Endothelial cell of umbilical vein (primary cell): Measurements from ENCODE around the gene PITPNM2. TPM values are rescaled to one million over a fixed set of nuclear protein-coding genes. Genes with fewer than 3 reads are reported as not detected.
A peak's percentile ranks its signal among the peaks of the same experiment; 100 is the strongest.
"Not testable (repeated sequence)": the region's sequence is repeated elsewhere in the genome, so short reads cannot be mapped to it uniquely, and the experiment has no call there.

Source experiments
- BruUV-seq: library from RNA; stranded (reverse); fragments of 400-500 nt; replicated peaks from 2 replicates; lab custom pipeline; 2021; lab: Mats Ljungman, UMichigan
- CTCF ChIA-PET: fragments of 300-600, 350-600 bp; sonication (Branson Sonifier 250); formaldehyde crosslinking; loops from one replicate; lab custom pipeline; 2021; ENCODE audit warnings: antibody characterized with exemption, inconsistent platforms; lab: Charles Lee
- POLR2A ChIA-PET: fragments of 300-600, 350-600 bp; sonication (Branson Sonifier 250); formaldehyde crosslinking; loops from one replicate; lab custom pipeline; 2021; ENCODE audit warnings: antibody characterized with exemption, inconsistent platforms; lab: Charles Lee
- DNase-seq: peaks from one replicate; pipeline ENCODE4 v3.0.0-alpha.2; 2011; ENCODE audit warnings: low read depth, low spot score
- FAIRE-seq: peaks from 2 replicates; lab custom pipeline; 2011; peaks lifted over from hg19 to GRCh38; lab: Jason Lieb, UNC
- H2AFZ ChIP-seq: 2 replicates; pipeline ENCODE4 v1.6.0; 2012; ENCODE audit warnings: low read depth, low read length, control low read depth, inconsistent platforms
- H3K27ac ChIP-seq: 2 replicates; pipeline ENCODE4 v1.5.1; 2011; ENCODE audit warnings: low read depth, mild to moderate bottlenecking, control low read depth, low read length, moderate library complexity; ENCODE audit not compliant: insufficient read depth
- H3K27me3 ChIP-seq, 2 experiments: 2 replicates each; pipeline versions ENCODE4 v1.6.0 to v1.6.1; 2011; ENCODE audit warnings: low read length in 2 of 2, mixed read lengths in 1 of 2; ENCODE audit not compliant: control insufficient read depth in 2 of 2, insufficient read depth in 2 of 2
- H3K36me3 ChIP-seq, 2 experiments: 2 replicates in 1 of 2; 3 replicates in 1 of 2; pipeline ENCODE4 v1.5.1; 2011; ENCODE audit warnings: low read length in 2 of 2, mild to moderate bottlenecking in 1 of 2, moderate library complexity in 1 of 2; ENCODE audit not compliant: control insufficient read depth in 2 of 2, insufficient read depth in 2 of 2; ENCODE audit errors: extremely low read depth in 1 of 2
- H3K4me1 ChIP-seq: 3 replicates; pipeline ENCODE4 v1.5.1; 2011; ENCODE audit warnings: mild to moderate bottlenecking, low read length; ENCODE audit not compliant: control insufficient read depth, insufficient read depth; ENCODE audit errors: extremely low read depth
- H3K4me2 ChIP-seq: 2 replicates; pipeline ENCODE4 v1.6.1; 2011; ENCODE audit warnings: low read length, control low read depth, mixed read lengths; ENCODE audit not compliant: insufficient read depth
- H3K4me3 ChIP-seq, 3 experiments: fragments of 200-600 bp in 1 of 3; sonication (generic), shearing (Covaris generic) in 1 of 3; replicated peaks in 1 of 3; 2 replicates each; pipeline ENCODE4 v1.5.1; 2011 to 2016; ENCODE audit warnings: control low read depth in 3 of 3, low read length in 3 of 3, mild to moderate bottlenecking in 2 of 3, inconsistent platforms in 1 of 3, low read depth in 1 of 3, moderate library complexity in 1 of 3; ENCODE audit not compliant: insufficient read depth in 1 of 3
- H3K79me2 ChIP-seq: 2 replicates; pipeline ENCODE4 v1.6.0; 2012; ENCODE audit warnings: low read length, inconsistent platforms; ENCODE audit not compliant: control insufficient read depth, insufficient read depth
- H3K9ac ChIP-seq: replicated peaks from 2 replicates; pipeline ENCODE3; 2011; ENCODE audit warnings: low read length, control low read depth; ENCODE audit not compliant: insufficient read depth; ENCODE audit errors: extremely low read depth
- H3K9me1 ChIP-seq: replicated peaks from 3 replicates; pipeline ENCODE4 v1.6.0; 2011; ENCODE audit warnings: mild to moderate bottlenecking, low read length; ENCODE audit not compliant: control insufficient read depth, insufficient read depth; ENCODE audit errors: extremely low read depth
- H3K9me3 ChIP-seq: replicated peaks from 2 replicates; pipeline ENCODE4 v1.5.1; 2012; ENCODE audit warnings: low read length, inconsistent platforms; ENCODE audit not compliant: control insufficient read depth, insufficient read depth
- H4K20me1 ChIP-seq: replicated peaks from 2 replicates; pipeline ENCODE3; 2011; ENCODE audit warnings: mild to moderate bottlenecking, low read length; ENCODE audit not compliant: control insufficient read depth, insufficient read depth; ENCODE audit errors: extremely low read depth
- EZH2 ChIP-seq: IDR thresholded peaks from 2 replicates; pipeline ENCODE4 v1.6.1; 2012; ENCODE audit warnings: borderline replicate concordance, low read depth, mild to moderate bottlenecking, moderate library complexity, low read length, inconsistent platforms; ENCODE audit not compliant: severe bottlenecking
- FOS ChIP-seq: IDR thresholded peaks from 2 replicates; pipeline ENCODE4 v1.6.1; 2011; ENCODE audit warnings: mild to moderate bottlenecking, low read length, moderate library complexity, borderline replicate concordance; ENCODE audit not compliant: insufficient read depth
- GATA2 ChIP-seq: IDR thresholded peaks from 2 replicates; pipeline ENCODE4 v1.7.0; 2011; ENCODE audit warnings: low read depth, mild to moderate bottlenecking, moderate library complexity, mixed read lengths, low read length; ENCODE audit not compliant: insufficient read length, insufficient read depth
- JUN ChIP-seq: IDR thresholded peaks from 2 replicates; pipeline ENCODE4 v1.6.1; 2011; ENCODE audit warnings: borderline replicate concordance, low read depth; ENCODE audit not compliant: insufficient read length, insufficient read depth
- MAX ChIP-seq: IDR thresholded peaks from 2 replicates; pipeline ENCODE4 v1.6.1; 2011; ENCODE audit not compliant: insufficient read depth, insufficient read length
- MYC ChIP-seq: IDR thresholded peaks from one replicate; pipeline ENCODE4 v1.6.1; 2011; ENCODE audit warnings: mild to moderate bottlenecking, low read depth, low read length
- POLR2AphosphoS5 ChIP-seq: IDR thresholded peaks from 2 replicates; pipeline ENCODE4 v1.6.1; 2012; ENCODE audit warnings: low read depth, mild to moderate bottlenecking, control low read depth, low read length, moderate library complexity; ENCODE audit not compliant: insufficient read depth
- dilution Hi-C: fragments of 300-500 bp; cut with MboI; formaldehyde crosslinking; loops from one replicate; pipeline ENCODE4 v1.15.0; 2019; ENCODE audit warnings: low sequenced_read_pairs; ENCODE audit not compliant: extremely low pct_ligation_motif_present
- intact Hi-C: fragments of 100-400 bp; cut with micrococcal nuclease; formaldehyde crosslinking; loops from one replicate; pipeline ENCODE4 v1.10.0; 2022
- polyA plus RNA-seq, 4 experiments: library from polyadenylated mRNA; depleted of rRNA in 3 of 4; stranded (reverse) in 3 of 4; unstranded in 1 of 4; fragments of >200 nt; gene quantifications; 2 replicates each; pipeline versions ENCODE4 v1.2.1 to v1.2.3, GENCODE V29; 2011 to 2012; ENCODE audit warnings: missing spikeins in 1 of 4
- total RNA-seq: library from RNA; stranded (reverse); gene quantifications from 2 replicates; pipeline ENCODE4 v1.2.3, GENCODE V29; 2021

PITPNM2 gene
- total and polyA plus RNA-seq, 2 donors (not counting 3 experiments of a cell fraction or from before 2014, with no cell fraction given): 4.2 to 15.9 TPM

DNA sequence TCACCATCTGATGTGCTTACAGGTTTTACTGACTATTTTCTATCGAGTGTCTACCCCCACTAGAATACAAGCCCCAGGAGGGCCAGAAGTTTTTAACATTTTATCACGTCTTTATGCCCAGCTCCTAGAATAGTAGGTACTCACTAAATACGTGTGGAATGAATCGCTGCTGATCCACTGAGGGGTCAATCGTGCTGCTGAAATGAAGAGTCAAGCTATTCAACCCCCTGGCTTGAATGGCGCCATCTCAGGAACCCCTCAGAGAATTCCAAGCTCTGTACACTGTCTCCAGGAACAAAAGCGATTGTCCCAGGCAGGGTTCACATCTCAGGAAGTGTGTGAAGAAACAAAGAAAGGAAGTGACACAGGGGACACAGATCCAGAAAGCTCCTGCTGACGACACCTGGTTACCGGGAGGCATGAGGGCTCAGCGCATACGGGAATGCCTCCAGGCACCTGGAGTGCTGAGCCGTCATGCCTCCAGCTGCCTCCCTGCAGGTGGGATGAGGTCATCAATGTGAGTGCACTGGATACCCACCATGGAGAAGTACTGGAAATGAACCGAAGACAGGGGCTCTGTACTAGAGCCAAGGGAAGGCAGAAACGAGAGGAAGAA, 45.6 kb downstream of the PITPNM2 start:
- H3K9me1 ChIP-seq: no peaks in the 10 kb centered on the region
- intact Hi-C loops (loop anchor here (2.0 kb wide), 1 partner anchor 45 kb away; the partner anchor contains the start of gene PITPNM2), dilution Hi-C loops (no loop called here)
- peaks cover 29% of the 10 kb centered on the region for H3K4me1 ChIP-seq
- no peaks in the 10 kb centered on the region for H3K79me2 ChIP-seq
- DNase-seq (peak; percentile 70), FAIRE-seq (peak; percentile 93)
- no peaks in the 10 kb centered on the region for H3K9me3 ChIP-seq
- H2AFZ ChIP-seq: no peak overlapping the region
- no peaks in the 10 kb centered on the region for H4K20me1 ChIP-seq
- POLR2A ChIA-PET: no interaction called here
- H3K4me2 ChIP-seq: peak overlapping the region; percentile 10
- H3K27me3 ChIP-seq: no peaks in the 10 kb centered on the region
- CTCF ChIA-PET: interaction anchor here (1.1 to 1.7 kb wide), 8 partner anchors 10 to 133 kb away, joined by 3 to 6 read pairs (median 4); partner anchors contain the start of gene PITPNM2
- no peak for TF ChIP-seq FOS
- peak; percentile 74 for TF ChIP-seq JUN
- TF ChIP-seq EZH2: no peak
- TF ChIP-seq MYC: no peak
- peak; percentile 36 for TF ChIP-seq POLR2AphosphoS5
- BruUV-seq: TSS peak; percentile 65
- H3K27ac ChIP-seq: peak overlapping the region; percentile 84
- no peaks in the 10 kb centered on the region for H3K36me3 ChIP-seq
- peak overlapping the region; percentile 54 for H3K9ac ChIP-seq
- H3K4me3 ChIP-seq: no peak overlapping the region

DNA sequence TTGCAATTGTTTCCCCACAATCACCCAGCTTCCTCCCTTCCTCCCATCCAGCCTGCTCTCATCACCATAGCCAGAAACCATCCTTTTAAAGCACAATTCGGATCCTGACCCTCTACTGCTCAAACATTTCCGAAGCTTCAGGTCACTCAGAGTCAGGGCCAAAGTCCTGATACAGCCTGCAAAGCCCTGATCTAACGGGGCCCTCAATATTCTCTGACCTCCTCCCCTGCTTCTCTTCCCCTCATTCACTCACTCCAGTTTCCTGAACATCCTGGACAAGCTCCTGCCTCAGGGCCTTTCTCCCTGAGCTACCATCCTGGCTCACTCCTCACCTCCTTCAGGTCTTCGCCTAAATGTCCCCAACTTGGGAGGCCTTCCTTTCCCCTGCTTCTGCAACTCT, 46.1 kb downstream of the PITPNM2 start:
- H3K9ac ChIP-seq: peak overlapping the region; percentile 54
- no peak for FAIRE-seq
- intact Hi-C loops: loop anchor here (2.0 kb wide), 1 partner anchor 46 kb away; the partner anchor contains the start of gene PITPNM2
- no peak overlapping the region for H2AFZ ChIP-seq
- BruUV-seq: no TSS peak
- TF ChIP-seq GATA2 (no peak), MAX (no peak)
- dilution Hi-C loops: no loop called here
- H3K36me3 ChIP-seq: no peaks in the 10 kb centered on the region
- POLR2A ChIA-PET: no interaction called here
- peak overlapping the region; percentile 82 for H3K27ac ChIP-seq
- no peak for DNase-seq
- no peaks in the 10 kb centered on the region for H3K79me2 ChIP-seq
- no peaks in the 10 kb centered on the region for H3K27me3 ChIP-seq
- CTCF ChIA-PET: interaction anchor here (1.1 to 1.7 kb wide), 8 partner anchors 9 to 133 kb away, joined by 3 to 6 read pairs (median 4); partner anchors contain the start of gene PITPNM2
- H3K4me1 ChIP-seq: peaks cover 29% of the 10 kb centered on the region
- no peaks in the 10 kb centered on the region for H3K9me1 ChIP-seq
- H3K9me3 ChIP-seq: no peaks in the 10 kb centered on the region
- H3K4me3 ChIP-seq: no peak overlapping the region
- peak overlapping the region; percentile 10 for H3K4me2 ChIP-seq
- H4K20me1 ChIP-seq: no peaks in the 10 kb centered on the region

DNA sequence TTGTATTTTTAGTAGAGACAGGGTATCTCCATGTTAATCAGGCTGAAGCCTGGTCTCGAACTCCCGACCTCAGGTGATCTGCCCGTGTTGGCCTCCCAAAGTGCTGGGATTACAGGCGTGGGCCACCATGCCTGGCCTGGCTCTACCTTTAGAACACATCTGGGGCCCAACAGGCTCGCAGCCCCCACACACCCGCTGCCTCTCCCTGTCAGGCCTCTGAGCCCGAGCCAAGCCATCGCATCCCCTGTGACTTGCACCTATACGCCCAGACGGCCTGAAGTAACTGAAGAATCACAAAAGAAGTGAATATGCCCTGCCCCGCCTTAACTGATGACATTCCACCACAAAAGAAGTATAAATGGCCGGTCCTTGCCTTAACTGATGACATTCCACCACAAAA, 46.8 kb downstream of the PITPNM2 start:
- H3K27me3 ChIP-seq, BruUV-seq, FAIRE-seq, H3K27ac ChIP-seq, H2AFZ ChIP-seq, H3K4me2 ChIP-seq, H4K20me1 ChIP-seq, POLR2A ChIA-PET, dilution Hi-C loops, H3K9me3 ChIP-seq, H3K9ac ChIP-seq, H3K9me1 ChIP-seq, DNase-seq, H3K36me3 ChIP-seq, H3K4me3 ChIP-seq, H3K79me2 ChIP-seq: not testable (repeated sequence)
- intact Hi-C loops: loop anchor here (2.0 kb wide), 1 partner anchor 47 kb away; the partner anchor contains the start of gene PITPNM2
- CTCF ChIA-PET: interaction anchor here (1.3 to 1.6 kb wide), 2 partner anchors 46 to 134 kb away, joined by 4 to 6 read pairs; partner anchors contain the start of gene PITPNM2
- H3K4me1 ChIP-seq: peaks cover 29% of the 10 kb centered on the region
